ENCODE data around the gene ECE1. TPM values are rescaled to one million over a fixed set of nuclear protein-coding genes. Genes with fewer than 3 reads are reported as not detected.

ECE1 gene
- total and polyA plus RNA-seq, 4 donors = 12.1 to 155 (median 123) TPM

- Histone ChIP-seq H3K4me1 (ENCODE audit: control insufficient read depth in 1 of 2, insufficient read depth in 2 of 2, low read length in 2 of 2) (peaks cover 6 to 13% of the 10 kb centered on the region in 2 donors), H3K4me3 (ENCODE audit: low read length in 2 of 2) (no peak overlapping the region), H3K27me3 (ENCODE audit: control insufficient read depth in 1 of 2, insufficient read depth in 2 of 2, low read length in 1 of 2) (no peaks in the 10 kb centered on the region), H3K36me3 (ENCODE audit: control insufficient read depth in 1 of 2, insufficient read depth in 2 of 2, low read length in 1 of 2) (no peaks in the 10 kb centered on the region), H3K27ac (ENCODE audit: low read depth in 1 of 2, low read length in 2 of 2) (peak overlapping the region; percentile 91 to 94), H3K9me3 (ENCODE audit: control insufficient read depth, low read length) (no peaks in the 10 kb centered on the region)
- DNase-seq = no peak
- intact Hi-C loops (cut with DNase I) = no loop called here
- no peak for ATAC-seq (ENCODE audit: low FRiP score)
- 92 to 94% methylated on average over 15 of the region's 15 CpGs for WGBS, 2 donors
Observed at GRCh38 chr1:21327566-21328323, 37.5 kb upstream of the ECE1 start.

DNA sequence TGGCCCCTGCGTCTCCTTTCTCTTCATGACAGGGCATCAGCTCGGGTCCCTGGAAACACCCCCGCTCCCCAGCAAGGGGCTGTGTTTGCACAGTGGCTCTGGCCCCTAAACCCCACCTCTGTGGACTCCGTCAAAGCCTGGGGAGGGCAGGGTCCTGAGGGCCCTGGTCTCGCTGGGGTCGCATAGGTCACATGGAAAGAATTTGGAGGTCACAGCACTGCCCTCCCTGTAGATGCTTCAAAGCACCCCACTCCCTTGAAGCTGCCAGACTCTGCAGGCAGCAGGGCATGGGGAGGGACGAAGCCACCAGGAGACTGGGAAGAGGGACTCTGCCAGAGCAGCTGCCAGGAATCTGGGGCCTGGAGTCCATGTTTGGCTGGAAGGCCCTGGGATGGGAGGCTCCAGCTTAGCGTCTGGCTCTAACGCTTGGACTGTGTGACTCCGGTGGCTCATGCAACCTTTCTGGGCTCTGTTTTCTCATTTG is 36.6 kb upstream of the ECE1 start:
- H3K4me3 ChIP-seq (ENCODE audit: low read length in 2 of 2) = no peak overlapping the region
- peak; percentile 61 for ATAC-seq (ENCODE audit: low FRiP score)
- peaks cover 6 to 13% of the 10 kb centered on the region in 2 donors for H3K4me1 ChIP-seq (ENCODE audit: control insufficient read depth in 1 of 2, insufficient read depth in 2 of 2, low read length in 2 of 2)
- intact Hi-C loops (cut with DNase I) = no loop called here
- H3K9me3 ChIP-seq (ENCODE audit: control insufficient read depth, low read length) = no peaks in the 10 kb centered on the region
- H3K36me3 ChIP-seq (ENCODE audit: control insufficient read depth in 1 of 2, insufficient read depth in 2 of 2, low read length in 1 of 2) = no peaks in the 10 kb centered on the region
- WGBS, 2 donors = 16 to 18% methylated on average over 9 to 10 of the region's 10 CpGs
- H3K27me3 ChIP-seq (ENCODE audit: control insufficient read depth in 1 of 2, insufficient read depth in 2 of 2, low read length in 1 of 2) = no peaks in the 10 kb centered on the region
- peak; percentile 85 for DNase-seq
- peak overlapping the region; percentile 91 to 94 for H3K27ac ChIP-seq (ENCODE audit: low read depth in 1 of 2, low read length in 2 of 2)

DNA sequence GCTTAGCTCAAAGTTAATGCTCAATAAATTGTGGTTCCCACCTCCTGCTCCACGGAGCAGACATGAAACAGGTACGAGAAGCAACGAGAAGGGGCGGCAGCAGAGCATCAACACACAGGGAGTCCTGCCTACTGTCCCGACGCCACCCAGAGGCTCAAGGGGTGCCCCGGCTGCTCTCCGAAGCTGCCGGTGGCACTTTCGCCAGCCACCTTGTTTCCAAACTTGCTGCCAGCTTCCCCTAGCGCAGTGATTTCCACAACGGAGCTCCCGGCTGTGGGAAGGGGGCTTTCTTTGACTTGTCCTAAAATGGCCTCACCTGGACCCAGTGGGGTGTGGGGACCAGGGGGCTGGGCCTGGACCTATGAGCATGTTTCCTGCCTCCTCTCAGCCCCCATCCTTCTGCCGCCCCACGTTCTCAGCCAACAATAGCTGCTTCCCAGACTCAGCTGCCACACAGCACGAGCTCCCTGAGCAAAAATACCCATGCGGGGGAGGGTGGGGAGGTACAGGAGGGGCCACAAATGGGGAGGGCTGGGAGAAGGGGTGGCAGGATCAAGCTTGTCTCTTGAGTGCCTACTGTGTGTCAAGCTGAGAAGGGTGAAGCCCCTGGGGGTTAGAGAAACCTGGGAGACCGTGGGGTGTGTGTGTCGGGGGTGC is 35.6 kb upstream of the ECE1 start:
- Histone ChIP-seq H3K9me3 (ENCODE audit: control insufficient read depth, low read length) (no peaks in the 10 kb centered on the region), H3K36me3 (ENCODE audit: control insufficient read depth in 1 of 2, insufficient read depth in 2 of 2, low read length in 1 of 2) (no peaks in the 10 kb centered on the region), H3K27ac (ENCODE audit: low read depth in 1 of 2, low read length in 2 of 2) (peak overlapping the region; percentile 91 to 95), H3K4me3 (ENCODE audit: low read length in 2 of 2) (no peak overlapping the region), H3K4me1 (ENCODE audit: control insufficient read depth in 1 of 2, insufficient read depth in 2 of 2, low read length in 2 of 2) (peaks cover 6 to 10% of the 10 kb centered on the region in 2 donors), H3K27me3 (ENCODE audit: control insufficient read depth in 1 of 2, insufficient read depth in 2 of 2, low read length in 1 of 2) (no peaks in the 10 kb centered on the region)
- intact Hi-C loops (cut with DNase I) = no loop called here
- 8 to 15% methylated on average over 19 of the region's 19 CpGs for WGBS, 2 donors
- ATAC-seq (ENCODE audit: low FRiP score) = peak; percentile 23
- no peak for DNase-seq

- Histone ChIP-seq H3K4me3 (ENCODE audit: low read length in 2 of 2) (no peak overlapping the region), H3K36me3 (ENCODE audit: control insufficient read depth in 1 of 2, insufficient read depth in 2 of 2, low read length in 1 of 2) (no peaks in the 10 kb centered on the region), H3K4me1 (ENCODE audit: control insufficient read depth in 1 of 2, insufficient read depth in 2 of 2, low read length in 2 of 2) (peaks cover 6 to 10% of the 10 kb centered on the region in 2 donors), H3K27me3 (ENCODE audit: control insufficient read depth in 1 of 2, insufficient read depth in 2 of 2, low read length in 1 of 2) (no peaks in the 10 kb centered on the region), H3K9me3 (ENCODE audit: control insufficient read depth, low read length) (no peaks in the 10 kb centered on the region), H3K27ac (ENCODE audit: low read depth in 1 of 2, low read length in 2 of 2) (peak overlapping the region; percentile 91 to 95)
- ATAC-seq (ENCODE audit: low FRiP score) = no peak
- WGBS, 2 donors = 17 to 33% methylated on average over 7 of the region's 7 CpGs
- intact Hi-C loops (cut with DNase I) = no loop called here
- no peak for DNase-seq
Observed at GRCh38 chr1:21325231-21325718, 35.0 kb upstream of the ECE1 start.

DNA sequence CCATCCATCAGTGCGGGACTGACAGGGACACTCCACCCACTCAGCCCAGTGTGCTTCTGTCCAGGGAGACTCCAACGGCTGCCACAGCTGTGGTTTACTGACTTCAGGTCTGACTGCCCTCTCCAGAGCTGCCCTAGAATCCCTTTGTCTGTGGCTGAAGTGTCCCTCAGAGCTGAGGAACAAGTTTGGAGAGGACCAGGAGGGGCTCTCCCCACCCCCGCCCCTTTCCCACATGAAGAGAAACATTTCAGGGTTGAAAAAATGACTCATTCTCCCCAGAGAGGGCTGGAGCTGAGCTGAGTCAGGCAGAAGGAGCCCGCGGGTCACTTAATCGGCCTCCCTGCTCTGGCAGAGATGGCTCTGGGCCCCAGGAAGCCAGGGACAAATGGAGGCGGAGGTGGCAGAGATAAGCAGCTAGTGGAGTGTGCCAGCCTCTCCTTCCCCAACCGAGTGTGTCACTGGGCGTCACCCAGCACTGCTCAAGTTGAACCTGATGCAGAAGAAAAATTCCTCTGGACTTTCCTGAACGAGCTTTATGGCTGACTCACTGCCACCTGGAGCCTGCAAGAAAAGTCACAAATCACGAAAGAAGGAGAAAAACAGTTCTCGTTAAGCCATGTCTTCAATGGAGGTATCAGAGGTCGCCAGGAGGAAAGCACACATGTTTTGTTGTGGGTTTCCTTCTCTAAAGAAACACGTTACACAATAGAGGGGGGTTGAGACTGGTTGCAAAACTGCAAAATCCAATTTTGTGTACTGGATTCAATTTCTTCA is 34.3 kb upstream of the ECE1 start:
- Histone ChIP-seq H3K36me3 (ENCODE audit: control insufficient read depth in 1 of 2, insufficient read depth in 2 of 2, low read length in 1 of 2) (no peaks in the 10 kb centered on the region), H3K4me1 (ENCODE audit: control insufficient read depth in 1 of 2, insufficient read depth in 2 of 2, low read length in 2 of 2) (peaks cover 7% of the 10 kb centered on the region in 2 donors), H3K9me3 (ENCODE audit: control insufficient read depth, low read length) (no peaks in the 10 kb centered on the region), H3K4me3 (ENCODE audit: low read length in 2 of 2) (no peak overlapping the region), H3K27me3 (ENCODE audit: control insufficient read depth in 1 of 2, insufficient read depth in 2 of 2, low read length in 1 of 2) (no peaks in the 10 kb centered on the region), H3K27ac (ENCODE audit: low read depth in 1 of 2, low read length in 2 of 2) (peak overlapping the region; percentile 91 to 95)
- peak; percentile 82 for ATAC-seq (ENCODE audit: low FRiP score)
- peak; percentile 94 for DNase-seq
- WGBS, 2 donors = 0 to 1% methylated on average over 14 of the region's 14 CpGs
- intact Hi-C loops (cut with DNase I) = no loop called here

DNA sequence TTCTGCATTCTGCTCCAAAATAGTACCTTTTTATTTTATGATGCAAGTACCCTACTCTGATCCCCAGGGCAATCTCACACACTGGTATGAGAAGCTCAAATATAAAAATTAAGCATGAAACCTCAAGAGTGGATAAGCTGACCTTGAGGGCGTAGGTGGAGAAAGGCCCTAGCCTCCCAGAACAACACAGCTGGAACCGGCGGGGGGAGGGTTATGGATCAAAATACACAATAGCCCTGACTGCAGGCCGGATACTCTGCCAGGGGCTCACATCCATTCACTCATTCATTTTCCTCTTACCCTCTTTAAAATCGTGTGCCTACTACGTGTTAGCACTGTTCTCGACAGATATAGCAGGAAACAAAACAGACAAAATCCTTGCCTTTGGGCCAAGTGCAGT is 32.8 kb upstream of the ECE1 start:
- 6 to 8% methylated on average over 7 of the region's 7 CpGs for WGBS, 2 donors
- ATAC-seq (ENCODE audit: low FRiP score) (no peak), DNase-seq (no peak)
- H3K9me3 ChIP-seq (ENCODE audit: control insufficient read depth, low read length) = no peaks in the 10 kb centered on the region
- H3K4me1 ChIP-seq (ENCODE audit: control insufficient read depth in 1 of 2, insufficient read depth in 2 of 2, low read length in 2 of 2) = peaks cover 5 to 9% of the 10 kb centered on the region in 2 donors
- no peak overlapping the region for H3K4me3 ChIP-seq (ENCODE audit: low read length in 2 of 2)
- H3K36me3 ChIP-seq (ENCODE audit: control insufficient read depth in 1 of 2, insufficient read depth in 2 of 2, low read length in 1 of 2) = no peaks in the 10 kb centered on the region
- intact Hi-C loops (cut with DNase I) = no loop called here
- no peaks in the 10 kb centered on the region for H3K27me3 ChIP-seq (ENCODE audit: control insufficient read depth in 1 of 2, insufficient read depth in 2 of 2, low read length in 1 of 2)
- H3K27ac ChIP-seq (ENCODE audit: low read depth in 1 of 2, low read length in 2 of 2) = peak overlapping the region; percentile 20 to 75

GRCh38 chr1:21322681-21323016 is 32.4 kb upstream of the ECE1 start:
- intact Hi-C loops (cut with DNase I) = no loop called here
- Histone ChIP-seq H3K36me3 (ENCODE audit: control insufficient read depth in 1 of 2, insufficient read depth in 2 of 2, low read length in 1 of 2) (no peaks in the 10 kb centered on the region), H3K27ac (ENCODE audit: low read depth in 1 of 2, low read length in 2 of 2) (peak overlapping the region; percentile 66 to 73), H3K9me3 (ENCODE audit: control insufficient read depth, low read length) (no peaks in the 10 kb centered on the region), H3K4me3 (ENCODE audit: low read length in 2 of 2) (no peak overlapping the region), H3K27me3 (ENCODE audit: control insufficient read depth in 1 of 2, insufficient read depth in 2 of 2, low read length in 1 of 2) (no peaks in the 10 kb centered on the region), H3K4me1 (ENCODE audit: control insufficient read depth in 1 of 2, insufficient read depth in 2 of 2, low read length in 2 of 2) (peaks cover 5 to 9% of the 10 kb centered on the region in 2 donors)
- no peak for ATAC-seq (ENCODE audit: low FRiP score)
- WGBS, 2 donors = 16 to 25% methylated on average over 6 of the region's 6 CpGs
- DNase-seq = no peak

DNA sequence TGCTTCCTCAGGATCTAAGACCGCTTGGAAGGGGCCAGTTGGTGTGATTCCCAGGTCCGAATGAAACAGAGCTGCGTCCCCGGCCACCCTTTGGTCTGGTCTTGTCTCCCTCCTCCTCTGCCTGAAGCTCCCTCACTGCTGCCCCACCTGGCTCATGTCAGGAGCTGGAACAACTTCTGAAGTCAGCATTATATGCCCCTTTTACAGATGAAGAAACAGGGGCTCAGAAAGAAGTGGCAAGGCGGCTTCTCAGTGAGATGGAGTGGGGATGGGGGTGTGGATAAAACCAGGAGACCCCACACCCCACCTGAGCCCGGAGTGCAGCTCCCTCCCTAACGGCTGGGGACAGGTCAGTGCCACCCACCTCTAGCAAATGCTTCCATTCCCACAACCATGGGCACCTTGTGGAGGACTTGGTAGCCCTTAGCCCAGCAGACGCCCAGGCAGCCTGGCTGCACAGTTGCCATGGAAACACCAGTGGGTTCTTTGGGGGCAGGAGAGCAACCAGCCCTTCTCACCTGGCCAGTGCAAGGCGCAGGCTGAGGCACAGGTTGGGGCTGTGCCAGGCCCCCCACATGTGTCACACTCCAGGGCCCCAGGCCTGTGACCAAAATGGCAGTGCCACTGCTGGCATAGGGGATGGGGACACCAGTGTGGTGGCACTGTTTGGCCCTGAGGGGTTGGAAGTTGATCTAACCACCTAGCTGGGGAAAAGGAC is 31.9 kb upstream of the ECE1 start:
- Histone ChIP-seq H3K27ac (ENCODE audit: low read depth in 1 of 2, low read length in 2 of 2) (peak overlapping the region; percentile 66 to 73), H3K9me3 (ENCODE audit: control insufficient read depth, low read length) (no peaks in the 10 kb centered on the region), H3K4me1 (ENCODE audit: control insufficient read depth in 1 of 2, insufficient read depth in 2 of 2, low read length in 2 of 2) (peaks cover 5 to 9% of the 10 kb centered on the region in 2 donors), H3K36me3 (ENCODE audit: control insufficient read depth in 1 of 2, insufficient read depth in 2 of 2, low read length in 1 of 2) (no peaks in the 10 kb centered on the region), H3K4me3 (ENCODE audit: low read length in 2 of 2) (no peak overlapping the region), H3K27me3 (ENCODE audit: control insufficient read depth in 1 of 2, insufficient read depth in 2 of 2, low read length in 1 of 2) (no peaks in the 10 kb centered on the region)
- intact Hi-C loops (cut with DNase I) = no loop called here
- WGBS, 2 donors = 68 to 72% methylated on average over 9 of the region's 9 CpGs
- no peak for ATAC-seq (ENCODE audit: low FRiP score)
- DNase-seq = peak in 1 of 2 donors; percentile 68
